ENCODE data around the gene ALG10B.
"Not testable (repeated sequence)": the region's sequence is repeated elsewhere in the genome, so short reads cannot be mapped to it uniquely, and the experiment has no call there.

ALG10B gene

GRCh38 chr12:38282886-38283285 lies 33.7 kb upstream of the ALG10B start:
- no peak for DNase-seq (ENCODE audit: low spot score)
- no peaks in the 10 kb centered on the region for H3K9me3 ChIP-seq (ENCODE audit: severe bottlenecking)
- TF ChIP-seq CTCF (IDR thresholded peaks at IDR 0.05; ENCODE audit: poor library complexity, severe bottlenecking) = no peak
- peak overlapping the region; percentile 77 for H3K27ac ChIP-seq (ENCODE audit: poor library complexity, severe bottlenecking)
- H3K4me3 ChIP-seq (ENCODE audit: severe bottlenecking) = no peak overlapping the region
- H3K27me3 ChIP-seq (ENCODE audit: insufficient read depth, poor library complexity, severe bottlenecking) = no peaks in the 10 kb centered on the region
- H3K4me1 ChIP-seq (ENCODE audit: insufficient read depth, poor library complexity, severe bottlenecking) = peaks cover 28% of the 10 kb centered on the region
- ATAC-seq (ENCODE audit: low read depth) = peak; percentile 98
- no peaks in the 10 kb centered on the region for H3K36me3 ChIP-seq (ENCODE audit: low read depth)

- peak; percentile 84 for ATAC-seq (ENCODE audit: low read depth)
- no peak for TF ChIP-seq CTCF (IDR thresholded peaks at IDR 0.05; ENCODE audit: poor library complexity, severe bottlenecking)
- H3K27me3 ChIP-seq (ENCODE audit: insufficient read depth, poor library complexity, severe bottlenecking) = no peaks in the 10 kb centered on the region
These were observed 27.2 kb upstream of the ALG10B start for GRCh38 chr12:38289396-38289795.

GRCh38 chr12:38291160-38291559 lies 25.4 kb upstream of the ALG10B start:
- H3K9me3 ChIP-seq (ENCODE audit: severe bottlenecking) = no peaks in the 10 kb centered on the region

More at GRCh38 chr12:38289396-38289795, 27.2 kb upstream of the ALG10B start:
- no peaks in the 10 kb centered on the region for H3K36me3 ChIP-seq (ENCODE audit: low read depth)
- peaks cover 10% of the 10 kb centered on the region for H3K4me1 ChIP-seq (ENCODE audit: insufficient read depth, poor library complexity, severe bottlenecking)
- peak overlapping the region; percentile 60 for H3K27ac ChIP-seq (ENCODE audit: poor library complexity, severe bottlenecking)
- DNase-seq (ENCODE audit: low spot score) = no peak
- no peaks in the 10 kb centered on the region for H3K9me3 ChIP-seq (ENCODE audit: severe bottlenecking)
- H3K4me3 ChIP-seq (ENCODE audit: severe bottlenecking) = no peak overlapping the region

DNA sequence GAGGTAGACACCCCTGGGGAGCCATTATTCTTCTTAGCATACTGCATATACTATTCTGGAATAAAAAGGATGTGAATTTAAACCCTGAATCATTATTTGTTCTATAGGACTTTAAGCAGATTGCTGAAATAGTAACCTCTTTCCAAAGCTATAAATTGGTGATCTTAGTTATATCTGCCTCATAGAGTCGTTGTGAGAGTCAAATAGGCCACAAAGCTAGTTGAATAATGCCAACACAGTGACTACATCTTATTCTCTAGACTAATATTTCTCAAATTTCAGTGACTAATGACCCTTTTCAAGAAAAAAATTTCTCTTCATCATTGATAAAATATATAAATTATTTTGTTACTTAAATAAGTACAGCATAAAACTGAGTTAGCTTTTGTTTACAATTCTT lies 13.6 kb upstream of the ALG10B start:
- not testable (repeated sequence) for ATAC-seq (ENCODE audit: low read depth)

More at GRCh38 chr12:38291160-38291559, 25.4 kb upstream of the ALG10B start:
- Histone ChIP-seq H3K27me3 (ENCODE audit: insufficient read depth, poor library complexity, severe bottlenecking) (no peaks in the 10 kb centered on the region), H3K4me3 (ENCODE audit: severe bottlenecking) (no peak overlapping the region), H3K4me1 (ENCODE audit: insufficient read depth, poor library complexity, severe bottlenecking) (peaks cover 10% of the 10 kb centered on the region), H3K27ac (ENCODE audit: poor library complexity, severe bottlenecking) (no peak overlapping the region), H3K36me3 (ENCODE audit: low read depth) (no peaks in the 10 kb centered on the region)
- ATAC-seq (ENCODE audit: low read depth) = no peak
- no peak for TF ChIP-seq CTCF (IDR thresholded peaks at IDR 0.05; ENCODE audit: poor library complexity, severe bottlenecking)
- DNase-seq (ENCODE audit: low spot score) = no peak

GRCh38 chr12:38321966-38322365 lies 5.4 kb downstream of the ALG10B start:
- not testable (repeated sequence) for H3K27ac ChIP-seq (ENCODE audit: poor library complexity, severe bottlenecking); H3K27me3 ChIP-seq (ENCODE audit: insufficient read depth, poor library complexity, severe bottlenecking); H3K4me3 ChIP-seq (ENCODE audit: severe bottlenecking); H3K4me1 ChIP-seq (ENCODE audit: insufficient read depth, poor library complexity, severe bottlenecking); H3K9me3 ChIP-seq (ENCODE audit: severe bottlenecking); DNase-seq (ENCODE audit: low spot score); ATAC-seq (ENCODE audit: low read depth)
- peaks cover 10% of the 10 kb centered on the region for H3K36me3 ChIP-seq (ENCODE audit: low read depth)

More for the DNA sequence above, 13.6 kb upstream of the ALG10B start:
- H3K27ac ChIP-seq (ENCODE audit: poor library complexity, severe bottlenecking); H3K36me3 ChIP-seq (ENCODE audit: low read depth); H3K9me3 ChIP-seq (ENCODE audit: severe bottlenecking); DNase-seq (ENCODE audit: low spot score); H3K4me1 ChIP-seq (ENCODE audit: insufficient read depth, poor library complexity, severe bottlenecking); H3K27me3 ChIP-seq (ENCODE audit: insufficient read depth, poor library complexity, severe bottlenecking); H3K4me3 ChIP-seq (ENCODE audit: severe bottlenecking): not testable (repeated sequence)

- no peak for ATAC-seq (ENCODE audit: low read depth)
- Histone ChIP-seq H3K27ac (ENCODE audit: poor library complexity, severe bottlenecking) (no peak overlapping the region), H3K4me3 (ENCODE audit: severe bottlenecking) (no peak overlapping the region), H3K4me1 (ENCODE audit: insufficient read depth, poor library complexity, severe bottlenecking) (no peaks in the 10 kb centered on the region), H3K9me3 (ENCODE audit: severe bottlenecking) (no peaks in the 10 kb centered on the region), H3K27me3 (ENCODE audit: insufficient read depth, poor library complexity, severe bottlenecking) (no peaks in the 10 kb centered on the region), H3K36me3 (ENCODE audit: low read depth) (peaks cover 3% of the 10 kb centered on the region; the same call in 1 of the 2 replicates)
- DNase-seq (ENCODE audit: low spot score) = no peak
- TF ChIP-seq CTCF (IDR thresholded peaks at IDR 0.05; ENCODE audit: poor library complexity, severe bottlenecking) = no peak
These were observed 8.3 kb downstream of the ALG10B start for GRCh38 chr12:38324912-38325311.

All from RWPE2 (cell line).